ENCODE data around the gene MVB12B. TPM values are rescaled to one million over a fixed set of nuclear protein-coding genes. Genes with fewer than 3 reads are reported as not detected.

The MVB12B gene
- total RNA-seq, 1 donor from 2014 or later = 20.2 TPM

DNA sequence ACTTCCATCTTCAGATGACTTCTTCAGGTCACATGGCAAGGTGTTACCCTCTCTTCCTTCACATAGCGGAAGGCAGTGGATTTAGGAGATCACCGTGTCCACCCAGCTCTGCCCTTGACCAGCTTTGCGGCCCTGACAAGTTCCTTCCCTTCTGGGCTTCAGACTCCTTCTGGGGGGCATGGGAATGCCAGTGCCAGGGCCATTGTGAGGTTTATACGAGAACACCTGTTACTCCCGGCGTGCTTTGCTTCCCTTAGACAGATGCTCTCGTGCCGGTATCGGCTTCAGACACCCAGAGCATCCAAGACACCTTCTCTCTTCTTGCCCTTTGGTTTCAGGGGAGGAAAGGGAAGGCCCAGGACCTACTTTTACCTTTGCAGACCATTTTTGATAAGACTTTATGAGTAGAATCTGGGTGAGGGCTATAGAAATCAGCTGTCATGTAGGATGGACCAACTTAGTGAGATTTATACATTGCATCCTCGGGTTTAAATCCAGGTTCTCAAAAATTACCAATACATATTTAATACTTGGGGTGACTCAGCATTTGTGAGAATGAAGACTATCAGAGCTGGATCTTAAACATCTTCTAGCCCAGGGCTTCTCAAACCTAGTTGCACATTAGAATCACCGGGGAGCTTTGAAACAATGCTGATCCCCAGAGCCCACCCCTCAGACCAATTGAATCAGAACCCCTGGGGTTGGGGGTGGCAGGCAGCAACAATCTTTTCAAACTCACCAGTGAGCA is 138.2 kb downstream of the MVB12B start:
- TF ChIP-seq, protein P1, sequence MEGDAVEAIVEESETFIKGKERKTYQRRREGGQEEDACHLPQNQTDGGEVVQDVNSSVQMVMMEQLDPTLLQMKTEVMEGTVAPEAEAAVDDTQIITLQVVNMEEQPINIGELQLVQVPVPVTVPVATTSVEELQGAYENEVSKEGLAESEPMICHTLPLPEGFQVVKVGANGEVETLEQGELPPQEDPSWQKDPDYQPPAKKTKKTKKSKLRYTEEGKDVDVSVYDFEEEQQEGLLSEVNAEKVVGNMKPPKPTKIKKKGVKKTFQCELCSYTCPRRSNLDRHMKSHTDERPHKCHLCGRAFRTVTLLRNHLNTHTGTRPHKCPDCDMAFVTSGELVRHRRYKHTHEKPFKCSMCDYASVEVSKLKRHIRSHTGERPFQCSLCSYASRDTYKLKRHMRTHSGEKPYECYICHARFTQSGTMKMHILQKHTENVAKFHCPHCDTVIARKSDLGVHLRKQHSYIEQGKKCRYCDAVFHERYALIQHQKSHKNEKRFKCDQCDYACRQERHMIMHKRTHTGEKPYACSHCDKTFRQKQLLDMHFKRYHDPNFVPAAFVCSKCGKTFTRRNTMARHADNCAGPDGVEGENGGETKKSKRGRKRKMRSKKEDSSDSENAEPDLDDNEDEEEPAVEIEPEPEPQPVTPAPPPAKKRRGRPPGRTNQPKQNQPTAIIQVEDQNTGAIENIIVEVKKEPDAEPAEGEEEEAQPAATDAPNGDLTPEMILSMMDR (IDR thresholded peaks at IDR 0.05) = no peak
- no peaks in the 10 kb centered on the region for H3K27me3 Mint-ChIP-seq (ENCODE audit: unreplicated experiment)
- H3K4me3 Mint-ChIP-seq (ENCODE audit: unreplicated experiment) = no peak overlapping the region
- H3K4me1 Mint-ChIP-seq (ENCODE audit: unreplicated experiment) = no peaks in the 10 kb centered on the region
- DNase-seq (ENCODE audit: extremely low spot score, unreplicated experiment) = no peak
- no peak overlapping the region for H3K27ac Mint-ChIP-seq (ENCODE audit: unreplicated experiment)
- H3K9me3 Mint-ChIP-seq (ENCODE audit: unreplicated experiment) = no peaks in the 10 kb centered on the region
- H3K36me3 Mint-ChIP-seq (ENCODE audit: unreplicated experiment) = peaks cover 12% of the 10 kb centered on the region

DNA sequence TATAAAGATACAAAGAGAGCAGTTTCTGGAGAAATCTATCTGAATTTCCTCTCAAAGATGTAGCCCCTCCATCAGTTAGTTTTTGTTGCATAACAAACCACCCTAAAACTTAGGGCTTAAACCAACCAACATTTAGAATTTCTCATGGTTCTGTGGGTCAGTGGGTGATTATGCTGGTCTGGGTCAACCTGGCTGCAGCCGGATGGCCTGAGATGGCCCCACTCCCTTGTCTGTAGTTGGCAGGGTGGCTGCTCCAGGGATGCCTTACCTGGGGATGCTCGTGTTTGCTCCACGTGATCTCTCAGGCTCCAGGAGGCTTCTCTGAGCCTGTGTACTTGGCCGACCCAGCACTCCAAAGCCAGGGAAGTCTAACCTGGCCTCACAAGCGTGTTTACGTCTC is 139.3 kb downstream of the MVB12B start:
- H3K27me3 Mint-ChIP-seq (ENCODE audit: unreplicated experiment) = no peaks in the 10 kb centered on the region
- DNase-seq (ENCODE audit: extremely low spot score, unreplicated experiment) = no peak
- peaks cover 2% of the 10 kb centered on the region for H3K4me1 Mint-ChIP-seq (ENCODE audit: unreplicated experiment)
- TF ChIP-seq, protein P1 (IDR thresholded peaks at IDR 0.05) = no peak
- H3K4me3 Mint-ChIP-seq (ENCODE audit: unreplicated experiment) = no peak overlapping the region
- H3K36me3 Mint-ChIP-seq (ENCODE audit: unreplicated experiment) = peaks cover 12% of the 10 kb centered on the region
- H3K27ac Mint-ChIP-seq (ENCODE audit: unreplicated experiment) = no peak overlapping the region
- H3K9me3 Mint-ChIP-seq (ENCODE audit: unreplicated experiment) = no peaks in the 10 kb centered on the region

DNA sequence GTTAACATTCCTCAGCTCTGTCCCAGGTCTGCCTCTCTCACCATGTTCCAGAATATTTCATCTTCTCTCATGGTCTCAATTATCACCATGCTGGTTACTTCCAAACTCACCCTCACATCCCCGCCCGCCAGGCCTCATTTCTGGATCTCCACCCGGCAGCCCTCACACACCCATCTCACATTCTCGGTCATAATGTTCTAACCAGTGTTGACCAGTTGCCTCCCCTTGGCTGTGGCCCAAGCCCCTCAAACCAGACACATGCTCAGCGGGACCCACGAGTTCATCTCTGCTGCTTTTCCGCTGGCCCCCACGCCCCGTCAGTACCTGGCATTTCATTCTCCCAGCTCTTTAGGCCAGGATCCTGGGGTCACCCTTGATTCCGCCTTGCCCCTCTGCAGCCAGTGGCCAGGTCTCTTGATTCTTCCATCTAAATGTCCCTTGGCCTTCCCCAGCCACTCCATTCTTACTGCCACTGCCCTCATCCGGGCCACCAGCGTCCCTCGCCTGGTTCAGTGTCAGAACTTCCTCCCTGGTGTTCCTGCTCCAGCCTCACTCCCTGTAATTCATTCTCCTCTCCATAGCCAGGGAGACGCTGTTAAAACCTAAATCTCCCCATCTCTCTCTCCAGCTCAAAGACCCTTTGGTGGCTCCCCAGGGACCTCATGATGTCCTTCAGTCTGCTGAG is 141.7 kb downstream of the MVB12B start:
- no peak overlapping the region for H3K4me3 Mint-ChIP-seq (ENCODE audit: unreplicated experiment)
- no peaks in the 10 kb centered on the region for H3K9me3 Mint-ChIP-seq (ENCODE audit: unreplicated experiment)
- H3K27ac Mint-ChIP-seq (ENCODE audit: unreplicated experiment) = no peak overlapping the region
- H3K36me3 Mint-ChIP-seq (ENCODE audit: unreplicated experiment) = peaks cover 10% of the 10 kb centered on the region
- peaks cover 10% of the 10 kb centered on the region for H3K4me1 Mint-ChIP-seq (ENCODE audit: unreplicated experiment)
- TF ChIP-seq, protein P1 (IDR thresholded peaks at IDR 0.05) = no peak
- no peak for DNase-seq (ENCODE audit: extremely low spot score, unreplicated experiment)
- no peaks in the 10 kb centered on the region for H3K27me3 Mint-ChIP-seq (ENCODE audit: unreplicated experiment)

DNA sequence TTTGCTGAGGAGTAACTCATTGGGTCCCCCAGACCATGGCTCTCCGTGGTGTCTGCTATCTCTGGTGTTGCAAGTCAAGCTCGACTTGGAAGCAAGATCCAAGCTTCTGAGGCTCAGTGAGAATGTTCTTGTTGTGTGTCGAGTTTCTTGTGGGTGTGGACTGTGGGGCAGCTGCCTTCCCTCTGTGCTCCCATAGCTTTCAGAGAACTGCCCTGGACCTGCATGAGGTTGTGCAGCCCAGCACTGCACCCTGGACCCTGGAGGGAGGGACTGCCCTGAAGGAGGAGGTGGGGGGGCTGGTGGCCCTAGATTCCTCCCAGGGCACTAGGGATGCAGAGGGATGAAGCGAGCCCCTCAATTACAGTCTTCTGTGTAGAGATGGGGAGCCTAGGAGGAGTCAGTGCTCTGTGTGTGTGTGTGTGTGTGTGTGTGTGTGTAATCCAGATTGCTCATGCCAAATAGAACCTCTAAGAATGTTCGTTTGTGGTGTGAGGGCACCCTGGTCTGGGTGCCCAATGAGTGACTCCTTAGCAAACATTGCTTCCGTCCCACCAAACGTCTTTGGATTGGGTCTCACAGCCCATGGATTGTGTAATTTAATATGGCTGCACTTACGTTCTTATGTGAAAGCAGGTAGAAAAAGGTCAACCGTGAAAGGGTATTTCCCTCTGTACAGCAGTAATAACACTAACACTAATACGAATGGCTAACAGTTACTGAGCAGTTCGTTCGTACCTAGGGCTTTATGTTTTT is 143.8 kb downstream of the MVB12B start:
- Mint-ChIP-seq H3K9me3 (ENCODE audit: unreplicated experiment) (no peaks in the 10 kb centered on the region), H3K27me3 (ENCODE audit: unreplicated experiment) (no peaks in the 10 kb centered on the region), H3K36me3 (ENCODE audit: unreplicated experiment) (peaks cover 10% of the 10 kb centered on the region), H3K27ac (ENCODE audit: unreplicated experiment) (no peak overlapping the region), H3K4me3 (ENCODE audit: unreplicated experiment) (no peak overlapping the region), H3K4me1 (ENCODE audit: unreplicated experiment) (peaks cover 31% of the 10 kb centered on the region)
- TF ChIP-seq, protein P1 (IDR thresholded peaks at IDR 0.05) = no peak
- DNase-seq (ENCODE audit: extremely low spot score, unreplicated experiment) = no peak

All from osteocyte (in vitro differentiated cells).